H1 (cell line): Measurements from ENCODE around the gene SEC11A. TPM values are rescaled to one million over a fixed set of nuclear protein-coding genes. Genes with fewer than 3 reads are reported as not detected.
A peak's percentile ranks its signal among the peaks of the same experiment; 100 is the strongest.

Source experiments
- CTCF ChIA-PET: fragments of 300-600 bp; sonication (Branson Sonifier 250); formaldehyde crosslinking; loops from one replicate; lab custom pipeline; 2021; ENCODE audit not compliant: partially characterized antibody; lab: Charles Lee
- POLR2A ChIA-PET: fragments of 300-600 bp; sonication (Branson Sonifier 250); formaldehyde crosslinking; loops from one replicate; lab custom pipeline; 2021; ENCODE audit warnings: inconsistent platforms; ENCODE audit not compliant: partially characterized antibody; lab: Charles Lee
- DNase-seq, 2 experiments: peaks; one replicate each; pipeline versions ENCODE4 v3.0.0 to v3.0.0-alpha.2; 2010 to 2022; ENCODE audit warnings: low spot score in 2 of 2, low read depth in 1 of 2, mixed read lengths in 1 of 2
- FAIRE-seq: peaks from 2 replicates; lab custom pipeline; 2011; peaks lifted over from hg19 to GRCh38; lab: Jason Lieb, UNC
- H2AFZ ChIP-seq: 2 replicates; pipeline ENCODE4 v1.8.1; 2012; ENCODE audit warnings: low read length, inconsistent platforms
- H2AK5ac ChIP-seq: 2 replicates; pipeline ENCODE4 v1.6.1; 2013; ENCODE audit warnings: low read depth, low read length
- H2BK120ac ChIP-seq: replicated peaks from 2 replicates; pipeline ENCODE3; 2013; ENCODE audit warnings: low read depth, low read length, inconsistent platforms
- H2BK12ac ChIP-seq: 2 replicates; pipeline ENCODE4 v1.6.1; 2013; ENCODE audit warnings: low read depth, low read length
- H2BK15ac ChIP-seq: 2 replicates; pipeline ENCODE4 v1.6.1; 2013; ENCODE audit warnings: low read length
- H2BK20ac ChIP-seq: 2 replicates; pipeline ENCODE4 v1.6.1; 2013; ENCODE audit warnings: low read length
- H2BK5ac ChIP-seq: 2 replicates; pipeline ENCODE4 v1.6.1; 2013; ENCODE audit warnings: low read depth, low read length
- H3K14ac ChIP-seq: 2 replicates; pipeline ENCODE4 v1.6.1; 2013; ENCODE audit warnings: inconsistent platforms; ENCODE audit not compliant: insufficient read length
- H3K18ac ChIP-seq: 2 replicates; pipeline ENCODE4 v1.6.1; 2013; ENCODE audit warnings: low read length; ENCODE audit errors: extremely low read depth
- H3K23ac ChIP-seq: 2 replicates; pipeline ENCODE4 v1.6.1; 2013; ENCODE audit warnings: inconsistent platforms; ENCODE audit not compliant: insufficient read length
- H3K23me2 ChIP-seq: 2 replicates; pipeline ENCODE4 v1.6.1; 2013; ENCODE audit warnings: low read depth, low read length
- H3K27ac ChIP-seq: 2 replicates; pipeline ENCODE4 v1.6.1; 2011; ENCODE audit warnings: low read depth, low read length, inconsistent platforms
- H3K27me3 ChIP-seq, 4 experiments: replicated peaks in 1 of 4; 1 replicate in 1 of 4; 2 replicates in 3 of 4; pipeline versions ENCODE4 v1.6.1 to v1.8.1; 2011 to 2013; ENCODE audit warnings: low read length in 3 of 4, mild to moderate bottlenecking in 3 of 4, inconsistent platforms in 2 of 4, mixed read lengths in 2 of 4, moderate library complexity in 1 of 4; ENCODE audit not compliant: control insufficient read depth in 3 of 4, insufficient read depth in 3 of 4; ENCODE audit errors: extremely low read depth in 1 of 4
- H3K36me3 ChIP-seq, 4 experiments: 2 replicates each; pipeline versions ENCODE4 v1.6.1 to v1.8.1; 2011 to 2013; ENCODE audit warnings: mild to moderate bottlenecking in 4 of 4, low read length in 3 of 4, moderate library complexity in 2 of 4, control low read depth in 1 of 4, inconsistent platforms in 1 of 4; ENCODE audit not compliant: insufficient read depth in 4 of 4, control insufficient read depth in 2 of 4
- H3K4ac ChIP-seq: replicated peaks from 2 replicates; pipeline ENCODE3; 2013; ENCODE audit warnings: low read length, low read depth, mixed read lengths, inconsistent platforms; ENCODE audit not compliant: insufficient read length
- H3K4me1 ChIP-seq, 4 experiments: replicated peaks in 1 of 4; 1 replicate in 1 of 4; 2 replicates in 3 of 4; pipeline versions ENCODE4 v1.6.1 to v1.8.1; 2011 to 2013; ENCODE audit warnings: low read length in 3 of 4, inconsistent platforms in 2 of 4, mixed read lengths in 1 of 4; ENCODE audit not compliant: insufficient read depth in 4 of 4, control insufficient read depth in 3 of 4
- H3K4me2 ChIP-seq, 2 experiments: 2 replicates each; pipeline versions ENCODE4 v1.6.1 to v1.8.1; 2011 to 2013; ENCODE audit warnings: low read depth in 2 of 2, low read length in 2 of 2, control low read depth in 1 of 2, inconsistent platforms in 1 of 2, mild to moderate bottlenecking in 1 of 2; ENCODE audit not compliant: insufficient read depth in 1 of 2
- H3K4me3 ChIP-seq, 4 experiments: fragments of 200-600, 300-600 bp in 1 of 4; sonication (generic), shearing (Covaris generic), sonication (Bioruptor Twin) in 1 of 4; 2 replicates each; pipeline versions ENCODE4 v1.5.1 to v1.8.1; 2011 to 2016; ENCODE audit warnings: low read length in 4 of 4, low read depth in 3 of 4, control low read depth in 2 of 4, inconsistent platforms in 2 of 4, mild to moderate bottlenecking in 2 of 4, mixed read lengths in 1 of 4, moderate library complexity in 1 of 4; ENCODE audit not compliant: insufficient read depth in 2 of 4; ENCODE audit errors: extremely low read depth in 1 of 4
- H3K56ac ChIP-seq: replicated peaks from 2 replicates; pipeline ENCODE3; 2013; ENCODE audit warnings: low read depth, mild to moderate bottlenecking, mixed read lengths, low read length, inconsistent platforms; ENCODE audit not compliant: insufficient read length
- H3K79me1 ChIP-seq: 2 replicates; pipeline ENCODE4 v1.6.1; 2013; ENCODE audit warnings: low read depth, low read length, control low read depth
- H3K79me2 ChIP-seq, 2 experiments: 2 replicates each; pipeline versions ENCODE4 v1.6.1 to v1.8.1; 2012 to 2013; ENCODE audit warnings: low read length in 2 of 2, mild to moderate bottlenecking in 2 of 2, inconsistent platforms in 1 of 2; ENCODE audit not compliant: insufficient read depth in 2 of 2, control insufficient read depth in 1 of 2
- H3K9ac ChIP-seq, 4 experiments: replicated peaks in 1 of 4; 1 replicate in 1 of 4; 2 replicates in 3 of 4; pipeline versions ENCODE4 v1.6.1 to v1.8.1; 2011 to 2013; ENCODE audit warnings: low read depth in 3 of 4, low read length in 3 of 4, control low read depth in 2 of 4, mild to moderate bottlenecking in 2 of 4, moderate library complexity in 2 of 4, inconsistent platforms in 1 of 4; ENCODE audit errors: extremely low read depth in 1 of 4
- H3K9me3 ChIP-seq, 2 experiments: 2 replicates each; pipeline versions ENCODE4 v1.6.1 to v1.8.1; 2012 to 2013; ENCODE audit warnings: mild to moderate bottlenecking in 2 of 2, moderate library complexity in 2 of 2, control low read depth in 1 of 2, inconsistent platforms in 1 of 2, low read depth in 1 of 2, low read length in 1 of 2, mixed read lengths in 1 of 2; ENCODE audit not compliant: insufficient read depth in 2 of 2
- H4K20me1 ChIP-seq, 2 experiments: replicated peaks in 1 of 2; 2 replicates each; pipeline versions ENCODE3 to v1.8.1; 2011 to 2013; ENCODE audit warnings: inconsistent platforms in 2 of 2, low read length in 2 of 2, mild to moderate bottlenecking in 1 of 2; ENCODE audit not compliant: insufficient read depth in 2 of 2, control insufficient read depth in 1 of 2
- H4K5ac ChIP-seq: 2 replicates; pipeline ENCODE4 v1.6.1; 2013; ENCODE audit warnings: low read length, low read depth, mixed read lengths, inconsistent platforms; ENCODE audit not compliant: insufficient read length
- H4K8ac ChIP-seq: 2 replicates; pipeline ENCODE4 v1.8.0; 2013; ENCODE audit warnings: mild to moderate bottlenecking, moderate library complexity, low read length, inconsistent platforms; ENCODE audit not compliant: insufficient read depth; ENCODE audit errors: extremely low read depth
- H4K91ac ChIP-seq: replicated peaks from 2 replicates; pipeline ENCODE3; 2013; ENCODE audit warnings: low read length, mixed read lengths, inconsistent platforms; ENCODE audit not compliant: insufficient read length
- ASH2L ChIP-seq: fragments of 200-600, 300-600 bp; sonication (generic); IDR thresholded peaks from one replicate; pipeline ENCODE4 v1.7.1; 2017; ENCODE audit warnings: low read length
- WGBS, 2 experiments: shearing (Covaris generic) in 1 of 2; methylation state at CpG; one replicate each; pipeline versions ENCODE4 v1.1.6 to v1.1.7; 2013 to 2015; ENCODE audit warnings: low lambda C conversion rate in 2 of 2, mixed read lengths in 2 of 2, inconsistent platforms in 1 of 2, low coverage in 1 of 2, missing lambda C conversion rate in 1 of 2; ENCODE audit not compliant: insufficient replicate concordance in 2 of 2, insufficient coverage in 1 of 2, insufficient read length in 1 of 2; ENCODE audit errors: extremely low coverage in 1 of 2, missing lambda C conversion rate in 1 of 2; 5-methylcytosine and 5-hydroxymethylcytosine counted together
- polyA plus RNA-seq, 7 experiments: library from polyadenylated mRNA; depleted of rRNA in 3 of 7; stranded (reverse) in 5 of 7; unstranded in 2 of 7; fragments of >200 nt in 5 of 7; fragments of 200-250 nt in 2 of 7; gene quantifications; 1 replicate in 5 of 7; 2 replicates in 1 of 7; 4 replicates in 1 of 7; pipeline versions ENCODE4 v1.2.1 to v1.2.3, GENCODE V29; 2011 to 2013; ENCODE audit warnings: missing spikeins in 2 of 7, mixed read lengths in 2 of 7
- total RNA-seq: library from RNA; stranded (reverse); fragmentation: NEBNext Ultra II Directional; extraction: Animal tissue kit (Norgen Biotek cat#: 25700); gene quantifications from 2 replicates; pipeline ENCODE4 v1.2.1, GENCODE V29; 2021

SEC11A gene
- total and polyA plus RNA-seq, 2 of the 8 experiments (the other 6 are each of a cell fraction or from before 2014, with no cell fraction given) = 268 to 316 TPM

DNA sequence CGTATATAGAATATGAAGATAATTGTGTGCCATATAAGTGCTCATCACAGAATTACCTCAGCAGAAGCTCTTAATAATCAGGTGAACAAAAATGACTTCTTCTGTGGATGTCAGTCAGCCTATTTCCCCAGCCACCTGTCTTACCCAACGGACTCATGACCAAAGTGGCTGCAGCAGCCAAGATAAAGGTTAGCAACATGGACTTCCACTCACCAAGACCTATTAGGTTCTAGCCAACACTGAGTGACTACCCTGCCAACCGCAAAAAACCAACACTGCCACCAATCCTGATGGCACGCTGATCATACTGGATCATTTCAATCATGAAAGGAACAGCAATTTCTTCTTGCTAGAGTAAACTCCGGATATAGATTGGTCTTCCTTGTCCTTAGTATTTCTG lies 12.1 kb downstream of the SEC11A start:
- Histone ChIP-seq H2AK5ac (no peak overlapping the region), H3K23ac (no peak overlapping the region), H3K4ac (no peak overlapping the region), H4K5ac (no peak overlapping the region), H3K4me2 (no peak overlapping the region), H4K91ac (no peak overlapping the region), H3K4me3 (no peak overlapping the region), H3K27ac (no peak overlapping the region), H2BK120ac (no peak overlapping the region), H2BK12ac (no peak overlapping the region), H4K20me1 (peaks cover 12 to 18% of the 10 kb centered on the region in 2 experiments), H3K79me2 (peaks cover 4 to 94% of the 10 kb centered on the region in 2 experiments; a peak in 2 of 4 replicates), H3K56ac (no peak overlapping the region), H3K79me1 (peaks cover 9% of the 10 kb centered on the region), H3K23me2 (no peaks in the 10 kb centered on the region), H2BK20ac (no peak overlapping the region), H3K36me3 (peaks cover 0 to 6% (median 0%) of the 10 kb centered on the region in 4 experiments; a peak in 1 of 8 replicates), H3K9ac (peak overlapping the region in 1 of 4 experiments; percentile 44; a peak in 1 of 7 replicates), H2BK5ac (no peak overlapping the region), H3K18ac (no peak overlapping the region), H3K27me3 (no peaks in the 10 kb centered on the region), H2AFZ (no peak overlapping the region), H4K8ac (no peak overlapping the region), H3K4me1 (no peaks in the 10 kb centered on the region), H3K14ac (no peak overlapping the region), H2BK15ac (no peak overlapping the region), H3K9me3 (no peaks in the 10 kb centered on the region)
- ChIA-PET POLR2A (interaction anchor here (0.6 to 1.8 kb wide), 5 partner anchors 12 to 78 kb away, joined by 3 to 9 read pairs (median 4); partner anchors contain the start of genes SEC11A and WDR73), CTCF (interaction anchor here (0.8 to 1.9 kb wide), 4 partner anchors 10 to 224 kb away, joined by 3 to 6 read pairs (median 4); no protein-coding TSS in a partner anchor)
- TF ChIP-seq ASH2L = no peak
- WGBS, 2 experiments = 89% methylated on average over 5 of the region's 5 CpGs; no CpG with 5 or more reads in 1 of the 2 experiments
- FAIRE-seq (no peak), DNase-seq (no peak)
